SK-N-SH treated with all-trans-retinoic acid at 6 μM for 48 hours (cell line): ENCODE data around the gene CBX7.

Experiments used
- ARNTL ChIP-seq: fragments of 450-650 bp; formaldehyde crosslinking; IDR thresholded peaks from 2 replicates; pipeline ENCODE4 v1.5.0; 2020; ENCODE audit warnings: low read depth, mild to moderate bottlenecking, moderate library complexity, borderline replicate concordance
- BACH2 ChIP-seq: fragments of 250-450 bp; sonication (Bioruptor Pico); IDR thresholded peaks from 2 replicates; pipeline ENCODE4 v1.9.0; 2021; ENCODE audit warnings: mild to moderate bottlenecking, borderline replicate concordance
- CSDC2 ChIP-seq: fragments of 250-450 bp; sonication (Bioruptor Pico); IDR thresholded peaks from 2 replicates; pipeline ENCODE4 v1.5.0; 2020; ENCODE audit warnings: mild to moderate bottlenecking, moderate library complexity
- ESRRG ChIP-seq: fragments of 250-450 bp; sonication (Bioruptor Pico); IDR thresholded peaks from 2 replicates; pipeline ENCODE4 v1.6.1; 2021; ENCODE audit warnings: mild to moderate bottlenecking
- GLIS3 ChIP-seq: fragments of 250-450 bp; sonication (Bioruptor Pico); IDR thresholded peaks from 2 replicates; pipeline ENCODE4 v1.5.0; 2020; ENCODE audit warnings: mild to moderate bottlenecking, moderate library complexity
- TCF4 ChIP-seq: fragments of 250-450 bp; sonication (Bioruptor Pico); IDR thresholded peaks from 2 replicates; pipeline ENCODE4 v1.8.0; 2021; ENCODE audit warnings: mild to moderate bottlenecking, moderate library complexity, borderline replicate concordance
- ZFP30 ChIP-seq: fragments of 450-650 bp; formaldehyde crosslinking; IDR thresholded peaks from 2 replicates; pipeline ENCODE4 v1.5.0; 2022; ENCODE audit warnings: mild to moderate bottlenecking, moderate library complexity
- TF ChIP-seq, protein P1 (sequence below): fragments of 250-450 bp; sonication (Bioruptor Pico); IDR thresholded peaks from 2 replicates; pipeline ENCODE4 v1.5.1; 2020; ENCODE audit warnings: low read depth, mild to moderate bottlenecking, moderate library complexity

DNA sequence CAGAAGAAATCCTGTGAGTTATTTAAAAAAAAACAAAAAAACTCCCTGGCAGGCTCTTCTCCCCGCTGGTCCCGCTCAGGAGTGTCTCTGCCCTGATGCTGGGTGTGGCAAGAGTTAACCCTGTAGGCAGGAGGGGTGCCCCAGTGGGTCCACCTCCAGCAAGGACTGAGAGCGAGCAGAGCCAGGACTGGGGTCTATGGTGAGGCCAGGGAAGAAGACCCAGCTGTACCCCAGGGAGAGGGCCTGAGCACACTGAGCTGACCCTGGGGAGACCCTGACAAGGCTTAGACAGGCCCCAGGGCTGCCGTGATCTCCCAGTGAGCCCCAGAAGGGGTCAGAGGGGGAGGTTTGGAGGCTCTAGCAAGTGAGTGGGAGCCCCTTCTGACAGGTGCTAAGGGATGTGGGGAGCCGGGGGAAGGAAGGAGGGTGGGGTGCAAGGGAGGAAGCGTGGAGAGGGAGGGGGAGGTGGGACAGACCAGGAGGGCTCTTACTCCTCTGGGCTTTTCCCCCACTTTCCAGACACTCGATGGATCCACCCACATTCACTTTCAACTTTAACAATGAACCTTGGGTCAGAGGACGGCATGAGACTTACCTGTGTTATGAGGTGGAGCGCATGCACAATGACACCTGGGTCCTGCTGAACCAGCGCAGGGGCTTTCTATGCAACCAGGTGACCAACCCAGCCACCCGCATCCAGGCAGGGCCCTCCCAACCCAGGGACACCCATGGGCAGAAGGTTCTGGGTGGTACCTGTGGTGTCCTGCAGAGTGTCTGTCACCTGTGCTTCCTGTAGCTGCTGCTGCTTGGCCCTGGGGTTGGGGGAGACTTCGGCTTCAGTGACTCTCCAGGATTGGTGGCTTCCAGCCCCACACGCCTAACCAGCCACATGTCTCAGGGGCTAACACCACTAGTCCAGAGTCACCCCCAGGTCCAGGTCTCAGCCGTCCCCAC is 69.0 kb downstream of the CBX7 start:
- TF ChIP-seq GLIS3 (CRISPR knock-in tag) (no peak), ZFP30 (CRISPR knock-in tag) (no peak), ARNTL (CRISPR knock-in tag) (no peak), BACH2 (CRISPR knock-in tag) (no peak), ESRRG (CRISPR knock-in tag) (no peak), CSDC2 (CRISPR knock-in tag) (no peak), TCF4 (CRISPR knock-in tag) (no peak)
- TF ChIP-seq, protein P1, sequence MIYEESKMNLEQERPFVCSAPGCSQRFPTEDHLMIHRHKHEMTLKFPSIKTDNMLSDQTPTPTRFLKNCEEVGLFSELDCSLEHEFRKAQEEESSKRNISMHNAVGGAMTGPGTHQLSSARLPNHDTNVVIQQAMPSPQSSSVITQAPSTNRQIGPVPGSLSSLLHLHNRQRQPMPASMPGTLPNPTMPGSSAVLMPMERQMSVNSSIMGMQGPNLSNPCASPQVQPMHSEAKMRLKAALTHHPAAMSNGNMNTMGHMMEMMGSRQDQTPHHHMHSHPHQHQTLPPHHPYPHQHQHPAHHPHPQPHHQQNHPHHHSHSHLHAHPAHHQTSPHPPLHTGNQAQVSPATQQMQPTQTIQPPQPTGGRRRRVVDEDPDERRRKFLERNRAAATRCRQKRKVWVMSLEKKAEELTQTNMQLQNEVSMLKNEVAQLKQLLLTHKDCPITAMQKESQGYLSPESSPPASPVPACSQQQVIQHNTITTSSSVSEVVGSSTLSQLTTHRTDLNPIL (CRISPR knock-in tag) = no peak
